Measurements from ENCODE around the gene ZFR.

GRCh38 chr5:32471784-32472183 lies 27.2 kb upstream of the ZFR start:
- TF ChIP-seq CTCF (IDR thresholded peaks at IDR 0.05; ENCODE audit: insufficient read depth, low read length, poor library complexity, severe bottlenecking) (no peak), EZH2phosphoT487 (conservative IDR thresholded peaks at IDR 0.05; ENCODE audit: low read length) (no peak)
